K562 (cell line): ENCODE results near the gene IL4I1. TPM values are rescaled to one million over a fixed set of nuclear protein-coding genes. Genes with fewer than 3 reads are reported as not detected.

ENCODE experiments used
- CTCF ChIP-seq, 3 experiments: IDR thresholded peaks in 2 of 3; conservative IDR thresholded peaks in 1 of 3; 2 replicates each; pipeline ENCODE4 v1.5.1; 2011 to 2012; ENCODE audit warnings: low read length in 3 of 3, mild to moderate bottlenecking in 3 of 3, control low read depth in 2 of 3, improper control_type of control experiment in 1 of 3, inconsistent platforms in 1 of 3, low read depth in 1 of 3, mixed read lengths in 1 of 3, moderate library complexity in 1 of 3; ENCODE audit not compliant: insufficient read depth in 2 of 3
- MCM7 ChIP-seq, 2 experiments: fragments of 450-650 bp; IDR thresholded peaks; 2 replicates each; pipeline ENCODE4 v1.6.1; 2016 to 2018
- RAD51 ChIP-seq: fragments of 450-650 bp; IDR thresholded peaks from 2 replicates; pipeline ENCODE4 v1.7.1; 2016; ENCODE audit warnings: low read depth, mild to moderate bottlenecking, borderline replicate concordance
- REST ChIP-seq, 2 experiments: fragments of 450-650 bp; formaldehyde crosslinking in 1 of 2; IDR thresholded peaks; 2 replicates each; pipeline versions ENCODE4 v1.4.0 to v1.6.1; 2014 to 2020; ENCODE audit warnings: mild to moderate bottlenecking in 2 of 2, borderline replicate concordance in 1 of 2, low read depth in 1 of 2
- ZKSCAN3 ChIP-seq: fragments of 250-450 bp; sonication (Bioruptor Pico); IDR thresholded peaks from 2 replicates; pipeline ENCODE4 v1.4.0; 2020
- ZNF277 ChIP-seq: fragments of 250-450 bp; sonication (Bioruptor Pico); IDR thresholded peaks from 2 replicates; pipeline ENCODE4 v1.8.0; 2022; ENCODE audit warnings: inconsistent platforms, mild to moderate bottlenecking, moderate library complexity, borderline replicate concordance
- polyA plus RNA-seq, 8 experiments: library from polyadenylated mRNA; depleted of rRNA in 4 of 8; stranded (reverse) in 5 of 8; unstranded in 3 of 8; fragments of >200 nt; fragmentation: Nextera tagmentation in 2 of 8; fragmentation: Illumina TruSeq in 1 of 8; extraction: Ambion mirVana in 2 of 8; extraction: Trizol in 1 of 8; gene quantifications; 2 replicates each; pipeline versions ENCODE4 v1.2.1 to v1.2.3, GENCODE V29; 2011 to 2014; ENCODE audit warnings: inconsistent platforms in 1 of 8, missing spikeins in 1 of 8
- total RNA-seq, 7 experiments: library from RNA; depleted of rRNA in 6 of 7; stranded (reverse); fragments of >200 nt in 6 of 7; fragmentation: Illumina TruSeq in 2 of 7; extraction: Trizol in 2 of 7; gene quantifications; 2 replicates each; pipeline versions ENCODE4 v1.2.1 to v1.2.3, GENCODE V29; 2011 to 2021; ENCODE audit warnings: low replicate concordance in 1 of 7
- TF ChIP-seq, protein P1 (sequence below): fragments of 450-650 bp; IDR thresholded peaks from 2 replicates; pipeline ENCODE4 v1.6.1; 2016; ENCODE audit warnings: low read depth, mild to moderate bottlenecking, moderate library complexity
- TF ChIP-seq, protein P2 (sequence below): fragments of 450-650 bp; formaldehyde crosslinking; IDR thresholded peaks from 2 replicates; pipeline ENCODE4 v1.4.0; 2020; ENCODE audit warnings: mild to moderate bottlenecking, moderate library complexity
- TF ChIP-seq, protein P3 (sequence below): fragments of 450-650 bp; IDR thresholded peaks from 2 replicates; pipeline ENCODE4 v1.6.1; 2018; ENCODE audit warnings: mild to moderate bottlenecking, low read depth; ENCODE audit not compliant: partially characterized antibody

The IL4I1 gene
- total and polyA plus RNA-seq, 9 of the 15 experiments (the other 6 are each of a cell fraction or from before 2014, with no cell fraction given), result 0.06 to 0.95 (median 0.43) TPM; not detected in 2

- no peak for TF ChIP-seq CTCF (IDR thresholded peaks at IDR 0.05 in 2 of 3, conservative IDR thresholded peaks at IDR 0.05 in 1 of 3; ENCODE audit: insufficient read depth in 2 of 3, low read depth in 1 of 3, low read length in 3 of 3)
- TF ChIP-seq ZKSCAN3 (CRISPR knock-in tag), result no peak
- TF ChIP-seq, protein P1, sequence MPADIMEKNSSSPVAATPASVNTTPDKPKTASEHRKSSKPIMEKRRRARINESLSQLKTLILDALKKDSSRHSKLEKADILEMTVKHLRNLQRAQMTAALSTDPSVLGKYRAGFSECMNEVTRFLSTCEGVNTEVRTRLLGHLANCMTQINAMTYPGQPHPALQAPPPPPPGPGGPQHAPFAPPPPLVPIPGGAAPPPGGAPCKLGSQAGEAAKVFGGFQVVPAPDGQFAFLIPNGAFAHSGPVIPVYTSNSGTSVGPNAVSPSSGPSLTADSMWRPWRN, result no peak
- no peak for TF ChIP-seq MCM7 (IDR thresholded peaks at IDR 0.05)
- TF ChIP-seq REST (IDR thresholded peaks at IDR 0.05; ENCODE audit: borderline replicate concordance), result no peak
- peak; percentile 11; the same call in 1 of the 2 replicates for TF ChIP-seq REST (CRISPR knock-in tag; IDR thresholded peaks at IDR 0.05; ENCODE audit: low read depth)
- no peak for TF ChIP-seq ZNF277 (CRISPR knock-in tag)
- TF ChIP-seq RAD51, result no peak
- TF ChIP-seq, protein P2, sequence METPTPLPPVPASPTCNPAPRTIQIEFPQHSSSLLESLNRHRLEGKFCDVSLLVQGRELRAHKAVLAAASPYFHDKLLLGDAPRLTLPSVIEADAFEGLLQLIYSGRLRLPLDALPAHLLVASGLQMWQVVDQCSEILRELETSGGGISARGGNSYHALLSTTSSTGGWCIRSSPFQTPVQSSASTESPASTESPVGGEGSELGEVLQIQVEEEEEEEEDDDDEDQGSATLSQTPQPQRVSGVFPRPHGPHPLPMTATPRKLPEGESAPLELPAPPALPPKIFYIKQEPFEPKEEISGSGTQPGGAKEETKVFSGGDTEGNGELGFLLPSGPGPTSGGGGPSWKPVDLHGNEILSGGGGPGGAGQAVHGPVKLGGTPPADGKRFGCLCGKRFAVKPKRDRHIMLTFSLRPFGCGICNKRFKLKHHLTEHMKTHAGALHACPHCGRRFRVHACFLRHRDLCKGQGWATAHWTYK (CRISPR knock-in tag), result no peak
- TF ChIP-seq, protein P3, sequence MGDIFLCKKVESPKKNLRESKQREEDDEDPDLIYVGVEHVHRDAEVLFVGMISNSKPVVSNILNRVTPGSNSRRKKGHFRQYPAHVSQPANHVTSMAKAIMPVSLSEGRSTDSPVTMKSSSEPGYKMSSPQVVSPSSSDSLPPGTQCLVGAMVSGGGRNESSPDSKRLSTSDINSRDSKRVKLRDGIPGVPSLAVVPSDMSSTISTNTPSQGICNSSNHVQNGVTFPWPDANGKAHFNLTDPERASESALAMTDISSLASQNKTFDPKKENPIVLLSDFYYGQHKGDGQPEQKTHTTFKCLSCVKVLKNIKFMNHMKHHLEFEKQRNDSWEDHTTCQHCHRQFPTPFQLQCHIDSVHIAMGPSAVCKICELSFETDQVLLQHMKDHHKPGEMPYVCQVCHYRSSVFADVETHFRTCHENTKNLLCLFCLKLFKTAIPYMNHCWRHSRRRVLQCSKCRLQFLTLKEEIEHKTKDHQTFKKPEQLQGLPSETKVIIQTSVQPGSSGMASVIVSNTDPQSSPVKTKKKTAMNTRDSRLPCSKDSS, result no peak
Observed at GRCh38 chr19:49877879-49878743, 18.6 kb downstream of the IL4I1 start (continued).
